ENCODE data around the gene NRG2.

DNA sequence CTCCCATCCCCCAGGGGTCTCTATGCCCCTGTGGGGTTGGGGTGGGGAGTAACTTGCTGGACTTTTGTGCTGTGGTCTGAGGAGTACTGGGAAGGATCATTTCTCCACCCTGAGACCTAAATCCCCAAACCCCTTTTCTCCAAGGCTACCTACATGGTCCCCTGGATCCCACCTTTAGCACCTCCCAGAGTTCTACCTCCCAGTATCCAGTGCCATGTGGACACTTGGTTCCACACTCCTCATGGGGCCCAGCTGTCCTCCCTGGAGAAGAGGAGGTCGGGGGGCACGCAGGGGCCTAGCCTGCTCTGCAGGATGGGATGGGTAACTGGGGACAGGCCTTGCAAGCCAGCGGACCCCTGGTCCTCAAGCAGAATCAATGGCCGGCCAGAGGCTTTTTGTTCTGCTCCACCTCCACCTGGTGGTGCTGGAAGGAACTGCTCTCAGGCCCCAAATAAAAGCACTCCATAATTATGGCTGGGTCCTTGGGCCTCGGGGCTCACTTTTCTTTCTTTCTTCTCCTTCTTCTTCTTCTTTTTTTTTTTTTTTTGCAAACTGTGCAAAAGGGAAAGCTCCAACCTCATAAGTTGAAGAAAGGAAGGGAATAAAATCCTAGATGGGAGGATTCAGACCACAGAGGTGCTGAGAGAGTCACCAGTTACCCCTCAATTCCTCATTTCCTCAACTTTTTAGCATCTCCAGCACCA is 179.1 kb downstream of the NRG2 start:
- TF ChIP-seq, protein P1, sequence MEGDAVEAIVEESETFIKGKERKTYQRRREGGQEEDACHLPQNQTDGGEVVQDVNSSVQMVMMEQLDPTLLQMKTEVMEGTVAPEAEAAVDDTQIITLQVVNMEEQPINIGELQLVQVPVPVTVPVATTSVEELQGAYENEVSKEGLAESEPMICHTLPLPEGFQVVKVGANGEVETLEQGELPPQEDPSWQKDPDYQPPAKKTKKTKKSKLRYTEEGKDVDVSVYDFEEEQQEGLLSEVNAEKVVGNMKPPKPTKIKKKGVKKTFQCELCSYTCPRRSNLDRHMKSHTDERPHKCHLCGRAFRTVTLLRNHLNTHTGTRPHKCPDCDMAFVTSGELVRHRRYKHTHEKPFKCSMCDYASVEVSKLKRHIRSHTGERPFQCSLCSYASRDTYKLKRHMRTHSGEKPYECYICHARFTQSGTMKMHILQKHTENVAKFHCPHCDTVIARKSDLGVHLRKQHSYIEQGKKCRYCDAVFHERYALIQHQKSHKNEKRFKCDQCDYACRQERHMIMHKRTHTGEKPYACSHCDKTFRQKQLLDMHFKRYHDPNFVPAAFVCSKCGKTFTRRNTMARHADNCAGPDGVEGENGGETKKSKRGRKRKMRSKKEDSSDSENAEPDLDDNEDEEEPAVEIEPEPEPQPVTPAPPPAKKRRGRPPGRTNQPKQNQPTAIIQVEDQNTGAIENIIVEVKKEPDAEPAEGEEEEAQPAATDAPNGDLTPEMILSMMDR (IDR thresholded peaks at IDR 0.05): peak; percentile 85 to 95 (median 89)
- no peak for TF ChIP-seq POLR2A (IDR thresholded peaks at IDR 0.05)

Data from thyroid gland (tissue), 4 donors.